Measurements from ENCODE around the gene CISTR.

The CISTR gene

DNA sequence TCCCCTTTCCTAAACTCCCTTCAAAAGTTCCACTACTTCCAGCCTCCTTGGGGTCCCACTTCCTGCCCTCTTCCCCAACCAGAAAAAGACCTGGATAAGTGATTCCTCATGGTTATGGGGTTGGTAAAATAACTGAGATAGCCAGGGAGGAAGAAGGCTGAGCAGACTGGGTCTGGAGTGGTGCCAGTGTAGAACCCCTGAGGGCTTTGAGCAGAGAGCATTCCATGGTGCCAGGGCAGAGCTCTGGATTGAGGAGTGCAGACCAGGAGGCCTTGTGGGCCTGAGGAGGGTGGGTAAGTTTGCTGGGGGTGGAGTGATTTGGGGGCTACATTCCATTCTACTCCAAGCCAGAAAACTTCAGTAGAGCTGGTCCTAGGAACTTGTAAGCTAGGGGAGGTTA is 9.5 kb upstream of the CISTR start:
- no peak for DNase-seq

DNA sequence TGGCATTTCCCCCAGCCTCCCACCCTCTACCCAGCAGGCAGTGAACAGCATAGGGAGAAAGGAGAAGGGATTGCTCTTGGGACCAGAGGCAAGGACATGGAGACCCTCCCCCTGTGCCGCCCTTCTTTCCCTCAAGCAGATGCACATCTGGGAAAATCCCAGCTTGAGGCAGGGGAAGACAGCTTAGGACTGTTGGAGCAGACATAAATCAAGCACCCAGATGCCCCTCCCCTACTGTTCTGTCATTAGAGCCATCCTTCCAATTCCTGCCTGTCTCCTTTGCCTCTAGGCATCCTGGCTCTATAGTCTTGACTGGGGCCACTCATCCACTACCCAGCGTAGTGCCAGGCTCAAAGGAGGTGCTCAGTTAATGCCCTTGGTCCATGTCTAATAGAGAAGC is 7.5 kb upstream of the CISTR start:
- no peak for DNase-seq

DNA sequence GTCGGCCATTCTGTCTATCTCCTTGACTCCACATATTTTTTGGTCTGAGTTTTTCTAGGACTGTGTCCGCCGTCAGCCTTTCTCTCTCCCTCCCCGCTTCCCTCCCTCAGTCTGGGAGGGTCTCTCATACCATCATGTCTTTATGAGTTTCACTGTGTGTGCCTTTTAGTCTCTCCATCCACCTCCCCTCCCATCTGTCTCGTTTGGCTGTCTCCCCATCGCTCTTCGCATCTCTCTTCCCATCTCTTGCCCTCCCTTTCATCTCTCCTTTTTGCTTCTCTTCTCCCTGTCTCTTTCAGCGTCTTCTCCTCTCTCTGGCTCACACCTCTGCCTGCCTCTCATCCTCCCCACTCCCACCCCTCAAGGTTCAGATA is 6.9 kb upstream of the CISTR start:
- DNase-seq = no peak

DNA sequence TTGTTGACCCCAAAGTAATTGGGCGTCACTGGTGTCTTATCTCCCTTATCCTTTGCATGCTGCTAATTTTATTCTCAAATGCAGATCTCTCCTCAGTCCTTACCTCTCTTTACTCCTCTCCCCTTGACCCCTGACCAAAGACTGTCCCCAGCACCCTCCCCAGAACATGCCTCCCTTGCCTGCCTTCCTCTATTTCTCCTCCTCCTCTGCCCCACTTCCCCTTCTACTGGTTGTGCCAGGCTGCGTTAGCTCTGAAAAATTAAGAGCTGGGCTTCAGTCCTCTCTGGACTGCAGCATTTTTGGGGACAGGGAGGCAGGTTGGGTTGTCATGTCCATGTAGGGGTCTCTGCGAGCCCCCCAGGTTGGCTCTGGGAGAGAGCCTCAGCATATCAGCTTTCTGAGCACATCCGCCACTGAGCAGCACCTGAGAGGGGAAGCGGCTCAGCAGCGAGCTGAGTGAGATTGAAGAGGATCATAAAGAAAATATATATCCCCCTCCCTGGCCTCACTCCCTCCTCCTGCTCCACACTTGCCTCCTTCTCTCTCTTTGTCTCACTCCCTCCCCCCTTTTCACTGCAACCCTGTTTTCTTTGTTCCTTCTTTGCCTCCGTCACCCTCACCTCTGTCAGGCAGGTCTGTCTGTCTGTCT is 6.4 kb upstream of the CISTR start:
- no peak for DNase-seq

DNA sequence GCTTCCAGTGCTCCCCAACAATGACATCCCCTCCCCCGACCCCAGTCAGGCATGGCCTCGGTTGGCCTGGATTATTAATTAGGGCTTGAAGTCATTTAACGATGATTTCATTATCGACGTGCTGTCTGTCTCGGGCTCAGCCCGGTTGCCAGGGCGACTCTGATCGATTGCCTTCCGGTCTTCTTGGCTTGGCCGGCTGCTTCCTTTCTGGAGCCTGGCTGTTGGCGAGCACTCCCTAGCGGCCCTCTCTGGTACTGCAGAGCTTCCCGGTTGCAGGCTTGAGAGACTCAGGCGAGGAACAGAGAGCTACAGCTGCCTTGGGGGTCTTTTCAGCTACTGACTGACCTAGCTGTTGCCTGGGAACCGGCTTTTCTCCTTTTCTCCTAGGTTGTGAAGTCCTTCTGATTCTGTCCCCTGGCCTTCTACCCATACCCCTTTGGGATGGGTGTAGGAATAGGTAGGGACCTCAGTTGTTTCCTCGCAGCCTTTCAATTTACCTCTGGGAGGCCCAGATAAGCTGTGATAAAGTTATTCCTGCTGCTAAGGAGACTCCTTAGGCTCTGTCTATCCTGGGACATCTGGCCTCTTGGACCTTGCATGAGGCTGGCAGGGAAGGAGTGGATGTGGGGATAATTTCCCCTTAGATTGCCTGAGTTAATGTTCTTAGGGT is 5.5 kb upstream of the CISTR start:
- peak; percentile 74 for DNase-seq

DNA sequence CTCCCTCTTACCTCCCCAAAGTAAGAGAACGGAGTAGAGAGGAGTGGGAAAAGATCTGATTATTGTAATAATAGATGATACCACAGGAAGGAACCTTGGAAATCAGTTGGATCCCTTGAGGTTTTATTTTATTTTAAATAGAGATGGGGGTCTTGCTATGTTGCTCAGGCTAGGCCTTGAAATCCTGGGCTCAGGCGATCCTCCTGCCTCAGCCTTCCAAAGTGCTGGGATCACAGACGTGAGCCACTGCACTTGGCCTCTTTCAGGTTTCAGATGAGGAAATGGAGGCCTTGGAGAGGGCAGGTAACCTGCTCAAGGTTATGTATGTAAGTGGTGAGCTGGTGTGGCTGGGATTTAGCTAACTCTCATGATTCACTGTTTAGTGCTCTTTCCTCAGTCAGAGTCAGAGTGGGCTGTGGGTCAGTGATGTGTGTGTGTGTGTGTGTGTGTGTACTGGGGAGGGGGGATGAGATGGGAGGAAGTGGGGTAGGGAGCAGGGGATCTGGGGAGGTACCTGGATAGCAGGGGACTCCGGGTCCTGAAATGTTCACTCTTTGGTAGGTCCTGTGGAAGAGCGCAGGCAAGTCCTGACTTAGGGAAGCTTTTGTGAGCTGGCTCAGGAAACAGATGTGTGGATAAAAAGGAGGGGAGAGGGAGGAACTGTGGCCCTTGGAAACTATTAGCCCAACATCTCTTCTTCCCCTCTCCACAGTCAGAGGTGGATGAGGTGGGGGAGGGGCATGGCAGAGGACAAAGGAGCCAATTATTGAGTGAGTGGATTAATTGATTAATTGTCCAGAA is 4.7 kb upstream of the CISTR start:
- DNase-seq = no peak

DNA sequence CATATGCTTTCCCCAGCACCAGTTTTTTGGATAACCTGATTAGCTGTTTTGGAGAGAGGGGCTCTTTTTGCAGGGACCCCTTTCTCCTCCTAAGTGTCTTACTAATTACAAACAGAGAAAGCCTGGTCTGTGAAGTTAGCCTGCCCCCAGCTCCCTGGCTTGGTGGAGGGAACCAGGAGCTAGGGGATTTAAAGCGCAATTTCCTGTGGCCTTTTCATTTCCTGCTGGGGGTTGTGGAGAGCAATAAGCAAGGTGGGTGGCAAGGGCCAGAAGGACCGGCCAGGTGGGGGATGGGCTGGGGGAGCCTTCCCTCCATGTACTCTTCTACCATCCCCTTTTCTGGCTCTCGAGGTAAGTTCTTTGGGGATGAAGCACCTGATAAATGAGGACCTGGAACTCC is 4.1 kb upstream of the CISTR start:
- DNase-seq = no peak

DNA sequence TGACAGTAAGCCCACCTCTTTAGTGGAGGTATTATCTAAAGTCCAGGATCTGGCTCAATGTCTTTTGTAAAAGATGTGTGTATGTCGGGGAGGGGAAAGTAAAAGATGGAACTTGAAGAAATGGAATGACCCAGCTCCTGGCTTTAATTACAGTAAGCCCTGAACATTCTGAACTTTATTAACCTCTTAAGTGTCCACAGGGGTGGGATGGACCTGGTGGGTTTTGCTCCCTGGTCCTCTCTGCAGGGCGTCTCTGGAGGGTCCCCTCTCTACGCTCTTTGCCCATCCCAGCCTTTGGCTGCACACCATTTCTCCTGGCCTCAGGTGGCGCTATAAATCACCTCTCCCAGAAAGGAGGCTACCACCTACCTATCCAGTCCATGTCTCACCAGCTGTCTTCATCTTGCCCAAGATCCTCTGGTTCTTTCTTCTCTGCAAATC is 3.7 kb upstream of the CISTR start:
- DNase-seq = no peak

DNA sequence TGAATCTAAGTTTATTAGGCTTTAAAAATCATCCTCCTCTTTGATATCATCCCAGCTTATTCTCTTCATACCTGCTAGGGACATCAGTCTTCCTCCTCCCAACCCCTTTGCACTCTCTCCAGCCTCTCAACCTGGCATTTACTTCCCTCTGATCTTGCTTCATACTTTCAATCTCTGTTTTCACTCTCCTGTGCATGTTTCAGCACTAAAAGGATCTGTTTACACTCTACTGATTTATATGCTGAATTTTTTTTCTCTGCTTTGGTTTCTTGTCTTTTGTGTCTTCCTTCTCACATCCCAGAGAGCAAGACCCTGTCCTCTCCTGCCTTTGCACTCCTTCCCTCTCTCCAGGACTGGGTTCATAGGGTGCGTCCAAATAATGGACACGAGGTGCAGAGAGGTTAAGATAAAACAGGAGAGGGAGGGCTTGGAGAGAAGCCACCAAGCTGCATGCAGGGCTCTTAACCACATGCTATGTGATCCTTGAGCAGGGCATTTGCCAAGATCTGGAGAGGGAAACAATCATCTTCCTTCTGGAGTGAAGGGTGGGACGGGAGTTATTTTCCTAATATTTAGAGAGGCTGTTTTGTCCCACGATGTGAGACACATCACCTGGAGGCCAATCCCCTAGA is 3.0 kb upstream of the CISTR start:
- DNase-seq = no peak

DNA sequence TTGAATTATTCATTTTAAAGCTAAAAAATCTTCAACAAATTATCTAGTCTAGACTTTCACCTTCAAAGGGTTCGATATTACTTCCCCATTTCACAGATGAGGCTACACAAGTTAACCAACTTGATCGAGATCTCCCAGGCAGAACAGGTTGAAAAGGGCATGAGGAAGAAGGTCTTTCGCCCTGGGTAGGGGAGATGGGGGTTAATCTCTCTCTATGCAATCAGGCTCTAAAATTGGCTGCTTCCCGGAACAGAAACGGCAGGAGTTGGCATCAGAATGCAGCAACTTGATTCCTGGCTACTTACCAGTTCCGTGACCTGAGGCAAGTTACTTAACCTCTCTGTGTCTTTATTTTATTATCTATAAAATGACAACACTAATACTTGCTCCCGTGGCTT is 2.4 kb upstream of the CISTR start:
- DNase-seq = no peak

DNA sequence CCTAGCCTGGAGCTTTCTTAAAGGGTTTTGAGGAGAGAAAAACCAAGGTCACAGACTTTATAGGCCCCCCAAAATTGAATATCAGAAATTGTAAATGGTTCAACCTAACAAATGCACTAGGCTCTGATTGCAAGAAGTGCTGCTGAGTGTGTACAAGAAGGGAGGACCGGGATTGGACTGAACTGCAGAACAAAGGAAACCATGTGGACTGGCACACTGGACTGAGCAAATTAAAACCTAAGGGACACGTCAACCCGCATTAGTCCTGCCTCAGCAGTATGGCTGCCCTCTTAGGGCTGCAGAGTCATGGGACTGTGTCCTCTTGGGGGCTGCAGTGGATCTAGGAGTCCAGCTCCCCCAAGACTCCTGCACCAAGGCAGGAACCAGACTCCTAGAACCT is 842 bp upstream of the CISTR start:
- no peak for DNase-seq

DNA sequence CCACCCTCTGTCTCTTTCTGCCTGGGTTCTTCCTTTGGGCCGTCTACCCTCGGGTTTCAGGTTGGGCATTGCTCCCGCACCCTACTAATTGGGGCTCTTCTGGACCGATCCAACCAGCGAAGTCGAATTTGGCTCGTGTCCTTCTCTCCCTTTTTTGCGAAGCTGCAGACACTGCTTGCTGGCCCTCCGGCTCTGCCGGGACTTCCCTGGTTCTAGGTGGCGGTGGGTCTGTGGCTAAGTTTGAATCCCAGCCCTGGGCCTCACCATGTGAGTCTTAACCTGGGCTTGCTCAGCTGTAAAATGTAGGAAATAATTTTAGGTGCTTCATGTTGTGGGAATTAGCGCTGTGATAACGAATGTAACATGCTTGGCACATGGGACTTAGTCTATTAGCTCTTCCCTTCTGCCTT is 418 bp upstream of the CISTR start:
- no peak for DNase-seq

DNA sequence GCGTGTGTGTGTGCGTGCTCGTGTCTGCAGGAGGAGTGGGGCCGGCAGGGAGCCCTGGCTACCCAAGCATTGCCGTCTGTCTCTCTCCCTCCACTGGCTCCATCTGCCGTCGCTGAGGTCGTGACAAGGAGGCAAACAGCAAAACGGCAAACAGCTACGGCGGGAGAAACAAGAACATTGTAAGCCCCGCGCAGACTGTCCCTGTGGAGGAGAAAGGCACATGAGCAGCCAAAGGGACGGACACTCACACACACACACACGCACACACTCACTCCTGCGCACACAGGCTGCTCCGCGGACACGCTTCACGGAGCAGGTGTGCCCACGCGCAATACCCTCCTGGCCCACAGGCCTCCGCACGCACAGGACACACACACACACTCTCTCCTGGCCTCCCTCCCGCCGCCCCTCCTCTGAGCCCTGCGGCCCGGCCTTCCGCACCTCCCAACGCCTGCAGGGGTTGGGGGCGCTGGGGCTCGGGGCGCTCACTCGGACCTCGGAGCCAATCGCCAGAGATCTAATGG is 905 bp downstream of the CISTR start:
- peak; percentile 42 for DNase-seq

DNA sequence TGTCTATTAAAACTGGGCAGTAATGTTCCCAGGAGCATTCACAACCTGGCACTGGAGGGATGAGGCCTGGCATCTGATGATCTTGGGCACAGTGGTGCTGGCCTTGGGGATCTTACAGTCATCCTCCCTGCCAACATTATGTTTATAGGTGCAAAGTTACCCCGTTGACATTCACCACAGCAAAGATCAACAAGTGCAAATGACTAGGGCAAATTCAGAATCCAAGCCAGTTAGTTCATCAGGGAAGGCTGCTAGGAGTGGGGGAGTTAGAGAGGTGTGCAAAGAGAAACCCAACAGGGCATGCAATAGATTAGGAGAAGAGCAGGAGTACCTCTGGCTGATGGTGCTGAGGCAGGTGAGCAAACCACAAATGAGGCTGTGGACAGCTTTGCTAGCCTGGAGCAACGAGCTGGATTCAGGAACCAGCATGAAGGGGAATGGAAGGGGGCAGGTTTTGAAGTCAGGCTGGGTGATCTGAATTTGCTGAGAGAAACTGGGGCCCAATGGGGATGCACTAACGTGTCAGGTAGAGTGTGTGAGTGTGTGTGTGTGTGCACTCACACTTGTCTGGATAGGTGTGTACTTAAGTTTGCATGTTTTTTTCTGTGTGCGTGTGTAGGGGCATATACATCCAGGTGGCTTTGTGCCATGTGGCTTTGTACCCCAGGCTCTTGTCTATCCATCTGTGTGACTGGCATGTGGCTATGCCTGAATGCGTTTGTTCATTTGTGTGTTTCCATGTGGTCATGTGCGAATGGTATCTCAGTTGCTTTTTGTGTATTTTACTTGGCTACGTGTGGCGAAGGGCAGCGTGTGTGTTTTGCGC is 1.6 kb downstream of the CISTR start:
- DNase-seq = no peak

DNA sequence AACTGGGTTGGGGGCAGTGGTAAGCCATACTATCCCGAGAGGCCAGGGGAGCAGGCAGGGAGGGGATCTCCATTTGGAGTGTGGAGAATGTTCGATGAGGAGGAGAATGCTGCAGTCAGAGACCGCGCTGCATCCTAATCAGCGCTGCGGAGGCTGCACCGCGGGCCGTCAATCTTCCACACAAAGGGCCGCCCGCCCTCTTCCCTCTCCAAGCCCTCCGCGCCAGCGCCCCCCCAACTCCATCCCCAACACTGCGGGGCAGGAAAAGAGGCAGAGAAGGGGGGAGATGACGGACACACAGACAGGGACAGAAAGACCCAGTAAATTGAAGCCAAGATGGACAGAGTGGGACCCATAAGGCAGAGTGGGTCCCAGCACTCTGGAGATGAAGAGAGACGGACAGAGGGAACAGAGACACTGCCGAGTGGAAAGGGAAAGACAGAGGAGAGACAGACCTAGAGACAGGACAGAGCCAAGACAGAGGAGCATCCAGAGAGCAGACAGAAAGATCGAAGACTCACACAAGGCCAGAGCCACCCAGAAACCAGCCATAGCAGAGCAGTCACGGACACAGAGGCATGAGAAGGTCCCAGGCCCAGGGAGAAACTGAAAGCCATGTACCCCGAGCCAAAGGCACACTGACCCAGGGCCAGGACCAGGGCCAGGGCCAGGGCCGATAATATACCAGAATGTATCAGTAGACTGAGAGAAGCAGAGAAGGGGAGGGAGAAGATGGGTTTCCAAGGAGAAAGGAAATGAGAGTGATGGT is 3.5 kb downstream of the CISTR start:
- no peak for DNase-seq

DNA sequence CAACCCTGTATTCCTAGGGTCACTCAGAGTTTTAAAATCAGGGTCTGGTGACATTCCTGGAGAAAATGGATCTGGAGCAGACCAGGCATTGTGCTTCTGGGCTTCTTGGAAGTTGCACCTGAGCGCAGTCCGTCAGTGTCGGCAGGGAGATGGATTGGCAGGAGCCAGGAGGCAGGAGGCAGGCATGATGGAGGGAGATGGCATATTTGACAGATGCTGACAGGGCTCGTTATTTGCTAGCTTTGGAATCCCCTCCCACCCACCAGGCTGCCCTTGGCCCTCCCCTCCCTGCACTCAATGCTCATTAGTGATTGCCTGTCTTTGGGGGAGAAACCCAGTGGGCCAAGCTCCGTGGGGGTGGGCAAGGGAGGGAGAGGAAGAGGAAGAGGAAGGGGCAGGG is 4.7 kb downstream of the CISTR start:
- no peak for DNase-seq

DNA sequence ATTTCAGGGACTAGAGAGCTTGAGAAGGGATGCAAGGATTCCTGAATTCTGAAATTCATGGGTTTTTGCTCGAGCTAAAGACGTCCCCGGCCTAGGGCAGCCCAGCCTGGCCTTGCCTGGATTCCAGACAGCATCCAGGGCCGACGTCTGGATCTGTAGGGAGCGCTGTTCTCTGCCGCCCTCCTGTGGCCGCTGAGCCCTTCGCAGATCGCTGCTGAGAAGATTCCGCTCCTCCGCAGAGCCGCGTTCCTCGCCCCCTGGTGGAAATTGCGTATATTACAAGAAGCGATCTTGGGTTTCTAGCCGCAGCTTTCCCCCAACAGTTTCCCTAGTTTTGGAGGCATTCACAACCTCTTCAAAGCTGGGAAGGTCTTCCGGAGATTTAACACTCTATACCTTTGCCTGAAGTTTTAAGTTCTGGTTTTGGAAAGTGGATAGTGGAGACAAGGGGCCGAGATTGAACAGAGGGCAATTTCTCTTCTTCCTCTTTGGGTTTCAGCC is 5.1 kb downstream of the CISTR start:
- DNase-seq = peak; percentile 75

DNA sequence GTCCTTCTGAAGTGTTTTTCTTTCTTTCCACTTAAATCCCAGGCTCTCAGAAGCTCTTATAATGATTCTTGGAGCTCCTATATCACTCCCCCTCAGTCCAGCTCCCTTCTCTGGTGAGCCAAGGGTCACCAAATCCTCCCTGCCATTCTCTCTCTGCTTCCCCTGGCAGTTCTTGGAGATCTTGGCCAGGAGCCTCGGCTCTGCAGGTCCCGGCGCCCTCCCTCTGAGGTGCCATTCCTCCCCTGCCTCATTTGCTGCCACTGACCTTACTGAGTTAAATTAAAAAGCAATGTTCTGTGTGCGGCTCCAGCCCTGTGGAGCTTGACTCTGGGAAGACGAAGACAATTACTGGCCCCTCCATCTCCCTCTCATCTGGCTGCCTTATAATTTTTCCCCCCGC is 7.0 kb downstream of the CISTR start:
- DNase-seq = no peak

DNA sequence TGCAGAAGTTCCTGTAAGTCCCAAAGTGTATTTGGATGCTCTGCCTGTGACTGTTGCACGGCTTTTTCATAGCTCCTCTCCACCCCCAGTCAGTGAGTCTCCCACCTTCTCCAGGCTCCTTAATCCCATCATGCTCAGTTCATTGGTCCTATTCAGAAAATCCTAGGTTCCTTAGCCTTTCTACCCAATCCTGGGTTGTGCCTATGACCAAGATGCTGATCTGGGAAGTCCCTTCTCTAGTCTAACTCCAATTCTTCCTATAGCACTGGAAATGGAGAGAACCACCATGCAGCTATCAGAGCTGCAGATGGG is 7.7 kb downstream of the CISTR start:
- DNase-seq = no peak

DNA sequence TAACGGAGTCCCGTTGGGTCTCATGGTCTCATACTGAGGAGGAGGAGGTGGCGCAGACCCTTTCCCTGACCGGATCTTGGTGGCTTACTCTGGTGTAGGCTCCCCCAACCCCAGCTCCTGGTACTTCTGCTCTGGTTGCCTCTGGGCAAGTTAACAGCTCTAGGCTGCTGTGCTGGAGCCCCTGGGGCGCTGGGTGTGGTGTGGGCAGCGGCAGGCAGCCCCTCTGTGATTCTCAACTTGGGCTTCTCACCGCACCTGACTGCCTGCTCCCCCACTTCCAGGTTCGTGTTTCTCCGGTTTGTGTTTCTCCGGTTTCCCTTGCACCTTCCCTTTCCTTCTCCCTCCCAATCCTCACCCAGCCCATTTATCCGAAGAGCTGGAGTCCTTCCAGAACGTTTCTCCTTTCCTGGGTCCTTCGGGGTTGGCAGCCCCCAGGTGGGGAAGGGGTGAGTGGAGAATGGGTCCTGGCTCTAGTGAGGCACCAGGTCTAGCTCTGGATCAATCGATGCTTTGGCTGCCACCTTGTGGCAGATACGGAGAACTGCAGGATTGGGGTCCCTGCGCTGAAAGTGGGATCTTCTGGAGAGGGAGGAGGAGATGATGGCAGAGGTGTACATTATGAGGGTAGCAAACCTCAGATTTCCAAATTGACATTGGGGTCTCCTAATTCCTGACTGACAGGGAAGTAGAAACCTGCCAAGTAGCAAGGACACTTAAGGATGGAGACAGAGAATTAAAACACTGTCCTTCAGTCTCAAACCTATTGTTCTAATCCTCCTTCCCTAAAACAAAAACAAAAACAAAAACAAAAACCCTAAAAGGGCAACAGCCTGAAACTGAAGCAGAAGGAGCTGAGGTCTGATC is 8.3 kb downstream of the CISTR start:
- DNase-seq = peak; percentile 61

DNA sequence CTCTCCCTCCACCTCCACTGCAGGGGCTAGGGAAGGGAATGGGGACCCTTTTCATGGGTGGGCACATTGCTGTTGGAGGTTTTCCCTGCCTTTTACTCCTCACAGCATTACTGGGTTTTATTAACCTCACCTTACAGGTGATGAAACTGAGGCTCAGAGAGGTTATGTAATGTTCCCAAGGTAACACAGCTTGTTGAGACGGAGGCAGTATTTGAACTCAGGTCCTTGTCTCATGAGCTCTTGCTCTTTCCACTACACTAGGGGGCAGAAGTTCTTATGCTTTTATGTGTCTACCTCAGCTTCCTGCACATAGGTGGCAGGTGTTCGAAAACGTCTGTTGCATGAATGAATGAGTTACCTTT is 11.7 kb downstream of the CISTR start:
- no peak for DNase-seq
